Astrocyte of the spinal cord (primary cell): ENCODE measurements around the gene TMEFF1.

Experiments
- DNase-seq: peaks from one replicate; pipeline ENCODE4 v3.0.0; 2011; ENCODE audit warnings: low read depth, low spot score
- H3K4me3 ChIP-seq: 2 replicates; pipeline ENCODE4 v1.5.1; 2011; ENCODE audit warnings: low read depth, mild to moderate bottlenecking, low read length, moderate library complexity
- in situ Hi-C: cut with HindIII; loops from 2 replicates; pipeline ENCODE4 v1.10.0; 2017; ENCODE audit warnings: low sequenced_read_pairs
- TF ChIP-seq, protein P1 (sequence below): IDR thresholded peaks from 2 replicates; pipeline ENCODE4 v1.5.1; 2012; ENCODE audit warnings: low read depth, mild to moderate bottlenecking, low read length, inconsistent platforms

Gene TMEFF1

DNA sequence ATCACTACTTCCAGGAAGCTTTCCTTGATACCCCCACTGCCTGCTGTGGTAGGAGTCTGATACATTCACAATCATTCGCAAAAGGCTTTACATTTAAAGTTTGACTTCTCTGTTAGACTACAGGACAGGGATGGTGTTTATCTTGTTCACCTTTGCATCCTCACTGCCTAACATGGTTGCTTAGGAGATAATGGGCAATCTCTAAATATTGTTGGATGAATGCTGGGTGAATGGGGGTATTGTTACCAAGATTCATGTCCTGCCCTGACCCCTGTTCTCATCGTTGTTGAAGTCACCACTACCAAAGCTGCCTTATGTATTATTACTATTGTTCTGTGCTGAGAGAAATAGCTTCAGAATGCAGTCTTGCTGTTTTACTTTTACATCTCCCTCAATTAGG is 7.7 kb upstream of the TMEFF1 start:
- TF ChIP-seq, protein P1, sequence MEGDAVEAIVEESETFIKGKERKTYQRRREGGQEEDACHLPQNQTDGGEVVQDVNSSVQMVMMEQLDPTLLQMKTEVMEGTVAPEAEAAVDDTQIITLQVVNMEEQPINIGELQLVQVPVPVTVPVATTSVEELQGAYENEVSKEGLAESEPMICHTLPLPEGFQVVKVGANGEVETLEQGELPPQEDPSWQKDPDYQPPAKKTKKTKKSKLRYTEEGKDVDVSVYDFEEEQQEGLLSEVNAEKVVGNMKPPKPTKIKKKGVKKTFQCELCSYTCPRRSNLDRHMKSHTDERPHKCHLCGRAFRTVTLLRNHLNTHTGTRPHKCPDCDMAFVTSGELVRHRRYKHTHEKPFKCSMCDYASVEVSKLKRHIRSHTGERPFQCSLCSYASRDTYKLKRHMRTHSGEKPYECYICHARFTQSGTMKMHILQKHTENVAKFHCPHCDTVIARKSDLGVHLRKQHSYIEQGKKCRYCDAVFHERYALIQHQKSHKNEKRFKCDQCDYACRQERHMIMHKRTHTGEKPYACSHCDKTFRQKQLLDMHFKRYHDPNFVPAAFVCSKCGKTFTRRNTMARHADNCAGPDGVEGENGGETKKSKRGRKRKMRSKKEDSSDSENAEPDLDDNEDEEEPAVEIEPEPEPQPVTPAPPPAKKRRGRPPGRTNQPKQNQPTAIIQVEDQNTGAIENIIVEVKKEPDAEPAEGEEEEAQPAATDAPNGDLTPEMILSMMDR: no peak
- H3K4me3 ChIP-seq: no peak overlapping the region
- no peak for DNase-seq
- in situ Hi-C loops: no loop called here

DNA sequence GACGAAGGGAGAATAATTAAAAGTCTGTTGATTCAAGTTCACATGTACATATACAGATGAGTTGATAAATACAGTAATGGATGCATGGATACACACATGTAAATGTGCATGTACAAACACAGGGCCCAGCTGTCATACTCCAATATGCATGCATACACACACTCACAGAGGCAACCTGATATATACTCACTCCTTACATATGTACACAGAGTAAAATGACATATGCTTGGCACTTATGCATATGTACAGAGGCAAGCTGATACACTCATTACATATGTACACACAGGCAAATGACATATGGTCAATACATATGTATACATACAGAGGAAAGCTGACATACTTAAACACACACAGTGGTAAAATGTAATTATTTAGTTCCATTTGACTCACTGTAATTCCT is 7.2 kb upstream of the TMEFF1 start:
- in situ Hi-C loops: no loop called here
- no peak overlapping the region for H3K4me3 ChIP-seq
- TF ChIP-seq, protein P1: no peak
- DNase-seq: no peak

DNA sequence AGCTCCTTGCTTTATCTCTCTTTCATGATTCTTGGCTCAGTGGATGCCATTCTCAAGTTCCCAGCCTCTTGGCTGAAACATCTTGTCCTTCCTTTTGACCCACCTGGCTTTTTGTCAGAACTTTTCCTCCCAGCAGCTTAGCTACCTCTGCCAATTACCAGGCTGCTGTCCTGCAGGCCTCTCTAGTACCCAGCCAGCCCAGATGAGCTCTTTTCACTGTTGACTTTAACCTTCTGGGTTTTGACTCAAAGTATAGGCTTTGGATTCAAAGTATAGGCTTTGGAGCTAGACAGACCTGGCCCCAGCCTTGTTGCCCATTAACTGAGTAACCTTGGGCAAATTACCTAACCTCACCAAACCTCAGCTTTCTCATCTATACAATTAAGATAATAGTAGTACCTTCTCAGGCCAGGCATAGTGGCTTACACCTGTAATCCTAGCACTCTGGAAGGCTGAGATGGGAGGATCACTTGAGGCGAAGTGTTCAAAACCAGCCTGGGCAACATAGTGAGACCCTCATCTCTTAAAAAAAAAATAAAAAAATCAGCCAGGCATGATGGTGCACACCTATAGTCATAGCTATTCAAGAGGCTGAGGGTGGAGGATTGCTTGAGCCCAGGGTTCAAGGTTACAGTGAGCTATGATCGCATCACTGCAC is 6.6 kb upstream of the TMEFF1 start:
- H3K4me3 ChIP-seq: no peak overlapping the region
- TF ChIP-seq, protein P1: no peak
- in situ Hi-C loops: no loop called here
- no peak for DNase-seq

DNA sequence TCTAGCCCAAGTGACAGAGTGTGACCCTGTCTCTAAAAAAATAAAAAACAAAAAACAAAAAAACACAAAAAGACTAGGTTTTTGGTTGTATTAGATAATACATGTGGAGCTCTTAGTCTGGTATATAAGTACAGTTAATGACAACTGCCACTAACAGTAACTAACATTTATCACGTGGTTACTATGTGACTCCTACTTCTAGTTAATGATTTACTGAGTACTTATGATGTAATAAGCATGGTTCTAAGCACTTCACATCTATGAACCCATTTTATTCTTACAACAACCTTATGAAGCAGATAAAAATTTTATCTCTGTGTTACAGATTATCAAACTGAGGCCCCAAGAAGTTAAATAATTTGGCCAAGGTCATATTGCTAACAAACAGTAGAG is 6.1 kb upstream of the TMEFF1 start:
- TF ChIP-seq, protein P1: no peak
- H3K4me3 ChIP-seq: no peak overlapping the region
- in situ Hi-C loops: no loop called here
- DNase-seq: no peak

DNA sequence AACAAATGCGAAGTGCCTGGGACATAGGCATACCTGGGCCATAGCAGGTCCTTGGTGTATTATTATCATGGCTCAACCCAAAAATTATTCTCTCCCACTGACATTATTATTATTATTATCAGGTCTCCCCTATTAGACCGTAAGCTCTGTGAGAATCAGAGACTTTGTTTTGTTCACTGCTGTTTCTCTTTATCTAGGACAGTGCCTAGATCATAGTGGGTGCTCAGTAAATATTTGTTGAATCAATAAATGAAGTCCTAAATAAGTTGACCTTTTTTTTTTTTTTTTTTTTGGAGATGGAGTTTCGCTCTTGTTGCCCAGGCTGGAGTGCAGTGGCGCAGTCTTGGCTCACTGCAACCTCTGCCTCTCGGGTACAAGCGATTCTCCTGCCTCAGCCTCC is 4.9 kb upstream of the TMEFF1 start:
- in situ Hi-C loops: no loop called here
- H3K4me3 ChIP-seq: no peak overlapping the region
- DNase-seq: no peak
- TF ChIP-seq, protein P1: no peak

DNA sequence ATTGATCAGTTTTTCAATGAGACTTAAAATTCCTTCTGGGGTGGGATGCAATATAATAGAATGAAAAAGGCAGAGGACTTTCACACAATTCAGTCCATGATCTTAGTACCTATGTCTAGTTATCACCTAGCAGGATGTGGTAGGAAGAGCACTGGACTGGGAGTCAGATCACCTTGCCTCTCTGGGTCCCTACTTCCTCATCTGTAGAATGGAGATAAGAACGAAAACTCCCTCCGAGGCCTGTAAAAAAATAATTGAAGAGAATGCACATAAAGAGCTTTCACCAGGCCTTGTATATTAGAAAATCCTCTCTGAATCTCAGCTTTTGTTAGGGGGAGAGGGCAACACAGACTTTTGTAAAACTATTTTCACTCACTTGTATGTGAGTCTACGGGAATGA is 681 bp upstream of the TMEFF1 start:
- in situ Hi-C loops: no loop called here
- TF ChIP-seq, protein P1: no peak
- peak overlapping the region; percentile 57 for H3K4me3 ChIP-seq
- DNase-seq: no peak
